ENCODE measurements around the gene TFEB. TPM values are rescaled to one million over a fixed set of nuclear protein-coding genes. Genes with fewer than 3 reads are reported as not detected.

Gene TFEB
- total and polyA plus RNA-seq, 2 donors (not counting 3 experiments of a cell fraction or from before 2014, with no cell fraction given), result 4.9 to 6.6 TPM

GRCh38 chr6:41654698-41655151 is 80.7 kb downstream of the TFEB start:
- Histone ChIP-seq H3K27ac (ENCODE audit: insufficient read depth, low read depth, low read length) (no peak overlapping the region), H3K36me3 (ENCODE audit: control insufficient read depth in 2 of 2, extremely low read depth in 1 of 2, insufficient read depth in 2 of 2, low read length in 2 of 2) (peaks cover 0 to 25% of the 10 kb centered on the region in 2 experiments), H3K4me1 (ENCODE audit: control insufficient read depth, extremely low read depth, insufficient read depth, low read length) (peaks cover 17% of the 10 kb centered on the region), H3K9me1 (replicated peaks; ENCODE audit: control insufficient read depth, extremely low read depth, insufficient read depth, low read length) (no peaks in the 10 kb centered on the region), H3K9me3 (replicated peaks; ENCODE audit: control insufficient read depth, insufficient read depth, low read length) (no peaks in the 10 kb centered on the region), H3K4me3 (replicated peaks in 1 of 3; ENCODE audit: insufficient read depth in 1 of 3, low read depth in 1 of 3, low read length in 3 of 3) (no peak overlapping the region), H3K27me3 (ENCODE audit: control insufficient read depth in 2 of 2, insufficient read depth in 2 of 2, low read length in 2 of 2) (no peaks in the 10 kb centered on the region), H3K79me2 (ENCODE audit: control insufficient read depth, insufficient read depth, low read length) (no peaks in the 10 kb centered on the region), H3K9ac (replicated peaks; ENCODE audit: extremely low read depth, insufficient read depth, low read length) (no peak overlapping the region), H4K20me1 (replicated peaks; ENCODE audit: control insufficient read depth, extremely low read depth, insufficient read depth, low read length) (no peaks in the 10 kb centered on the region), H2AFZ (ENCODE audit: low read depth, low read length) (no peak overlapping the region), H3K4me2 (ENCODE audit: insufficient read depth, low read length) (no peak overlapping the region)
- FAIRE-seq (no peak), DNase-seq (ENCODE audit: low read depth, low spot score) (no peak)
- dilution Hi-C loops (cut with MboI; ENCODE audit: extremely low pct_ligation_motif_present, low sequenced_read_pairs) (no loop called here), intact Hi-C loops (cut with micrococcal nuclease) (loop anchor here (2.0 kb wide), 1 partner anchor 16 kb away; the partner anchor contains the start of gene MDFI)
- ChIA-PET CTCF (interaction anchor here (0.6 to 3.0 kb wide), 6 partner anchors 8 to 221 kb away, joined by 3 to 14 read pairs (median 4); no protein-coding TSS in a partner anchor), POLR2A (no interaction called here)
- BruUV-seq (replicated peaks), result no TSS peak
- TF ChIP-seq POLR2A (IDR thresholded peaks at IDR 0.05; ENCODE audit: low read depth, low read length), result no peak
- TF ChIP-seq POLR2AphosphoS5 (IDR thresholded peaks at IDR 0.05; ENCODE audit: insufficient read depth, low read depth, low read length), result no peak
- TF ChIP-seq EZH2 (IDR thresholded peaks at IDR 0.05; ENCODE audit: borderline replicate concordance, low read depth, low read length, severe bottlenecking), result no peak
- TF ChIP-seq, protein P1, sequence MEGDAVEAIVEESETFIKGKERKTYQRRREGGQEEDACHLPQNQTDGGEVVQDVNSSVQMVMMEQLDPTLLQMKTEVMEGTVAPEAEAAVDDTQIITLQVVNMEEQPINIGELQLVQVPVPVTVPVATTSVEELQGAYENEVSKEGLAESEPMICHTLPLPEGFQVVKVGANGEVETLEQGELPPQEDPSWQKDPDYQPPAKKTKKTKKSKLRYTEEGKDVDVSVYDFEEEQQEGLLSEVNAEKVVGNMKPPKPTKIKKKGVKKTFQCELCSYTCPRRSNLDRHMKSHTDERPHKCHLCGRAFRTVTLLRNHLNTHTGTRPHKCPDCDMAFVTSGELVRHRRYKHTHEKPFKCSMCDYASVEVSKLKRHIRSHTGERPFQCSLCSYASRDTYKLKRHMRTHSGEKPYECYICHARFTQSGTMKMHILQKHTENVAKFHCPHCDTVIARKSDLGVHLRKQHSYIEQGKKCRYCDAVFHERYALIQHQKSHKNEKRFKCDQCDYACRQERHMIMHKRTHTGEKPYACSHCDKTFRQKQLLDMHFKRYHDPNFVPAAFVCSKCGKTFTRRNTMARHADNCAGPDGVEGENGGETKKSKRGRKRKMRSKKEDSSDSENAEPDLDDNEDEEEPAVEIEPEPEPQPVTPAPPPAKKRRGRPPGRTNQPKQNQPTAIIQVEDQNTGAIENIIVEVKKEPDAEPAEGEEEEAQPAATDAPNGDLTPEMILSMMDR (IDR thresholded peaks at IDR 0.05; ENCODE audit: extremely low read depth in 1 of 2, insufficient read depth in 1 of 2, low read depth in 1 of 2, low read length in 2 of 2), result no peak

DNA sequence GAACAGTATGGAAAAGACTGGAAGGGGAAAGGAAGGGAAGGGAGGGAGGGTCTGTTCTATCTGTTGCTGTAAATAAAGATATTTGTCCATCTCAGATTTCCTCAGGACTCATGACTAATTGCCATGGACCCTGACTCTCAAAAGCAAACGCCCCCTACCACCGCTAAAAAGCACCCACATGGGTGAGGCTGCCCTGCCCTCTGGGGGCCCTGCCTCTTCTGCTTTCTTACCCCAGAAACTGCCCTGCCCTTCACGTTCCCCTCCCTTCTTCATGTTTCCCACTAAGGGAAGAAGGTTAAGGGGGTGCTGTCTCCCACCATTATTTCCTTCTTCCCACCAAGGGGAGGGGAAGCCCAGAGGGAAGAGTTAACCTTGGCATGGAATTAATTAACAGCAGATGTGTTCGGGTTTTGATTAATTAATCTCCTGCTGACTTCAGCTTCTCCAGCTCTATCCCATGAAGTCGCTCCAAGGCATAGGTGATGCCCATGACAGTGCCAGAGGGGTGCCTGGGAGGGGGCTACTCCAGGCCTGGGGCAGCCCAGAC is 81.2 kb downstream of the TFEB start:
- H3K27ac ChIP-seq (ENCODE audit: insufficient read depth, low read depth, low read length), result no peak overlapping the region
- H3K4me2 ChIP-seq (ENCODE audit: insufficient read depth, low read length), result no peak overlapping the region
- intact Hi-C loops (cut with micrococcal nuclease) (loop anchor here (2.0 kb wide), 1 partner anchor 15 kb away; the partner anchor contains the start of gene MDFI), dilution Hi-C loops (cut with MboI; ENCODE audit: extremely low pct_ligation_motif_present, low sequenced_read_pairs) (no loop called here)
- TF ChIP-seq EZH2 (IDR thresholded peaks at IDR 0.05; ENCODE audit: borderline replicate concordance, low read depth, low read length, severe bottlenecking), result no peak
- no peak for TF ChIP-seq FOS (IDR thresholded peaks at IDR 0.05; ENCODE audit: borderline replicate concordance, insufficient read depth, low read length)
- TF ChIP-seq POLR2A (IDR thresholded peaks at IDR 0.05; ENCODE audit: low read depth, low read length), result no peak
- TF ChIP-seq, protein P1 (IDR thresholded peaks at IDR 0.05; ENCODE audit: extremely low read depth in 1 of 2, insufficient read depth in 1 of 2, low read depth in 1 of 2, low read length in 2 of 2), result no peak
- TF ChIP-seq MAX (IDR thresholded peaks at IDR 0.05; ENCODE audit: insufficient read depth, insufficient read length), result no peak
- no peak for TF ChIP-seq POLR2AphosphoS5 (IDR thresholded peaks at IDR 0.05; ENCODE audit: insufficient read depth, low read depth, low read length)
- TF ChIP-seq JUN (IDR thresholded peaks at IDR 0.05; ENCODE audit: borderline replicate concordance, insufficient read depth, insufficient read length, low read depth), result no peak
- TF ChIP-seq GATA2 (IDR thresholded peaks at IDR 0.05; ENCODE audit: insufficient read depth, insufficient read length, low read depth, low read length), result no peak
- TF ChIP-seq MYC (IDR thresholded peaks at IDR 0.05; ENCODE audit: low read depth, low read length), result no peak
- no peak overlapping the region for H3K9ac ChIP-seq (replicated peaks; ENCODE audit: extremely low read depth, insufficient read depth, low read length)
- no peak for DNase-seq (ENCODE audit: low read depth, low spot score)
- peaks cover 0 to 29% of the 10 kb centered on the region in 2 experiments for H3K36me3 ChIP-seq (ENCODE audit: control insufficient read depth in 2 of 2, extremely low read depth in 1 of 2, insufficient read depth in 2 of 2, low read length in 2 of 2)
- H3K9me1 ChIP-seq (replicated peaks; ENCODE audit: control insufficient read depth, extremely low read depth, insufficient read depth, low read length), result no peaks in the 10 kb centered on the region
- no peaks in the 10 kb centered on the region for H3K27me3 ChIP-seq (ENCODE audit: control insufficient read depth in 2 of 2, insufficient read depth in 2 of 2, low read length in 2 of 2)
- POLR2A ChIA-PET, result no interaction called here
- no peaks in the 10 kb centered on the region for H3K9me3 ChIP-seq (replicated peaks; ENCODE audit: control insufficient read depth, insufficient read depth, low read length)
- no peak overlapping the region for H2AFZ ChIP-seq (ENCODE audit: low read depth, low read length)
- no peaks in the 10 kb centered on the region for H4K20me1 ChIP-seq (replicated peaks; ENCODE audit: control insufficient read depth, extremely low read depth, insufficient read depth, low read length)
- no peak overlapping the region for H3K4me3 ChIP-seq (replicated peaks in 1 of 3; ENCODE audit: insufficient read depth in 1 of 3, low read depth in 1 of 3, low read length in 3 of 3)
- no peak for FAIRE-seq
- no TSS peak for BruUV-seq (replicated peaks)
- CTCF ChIA-PET, result interaction anchor here (3.0 kb wide), 1 partner anchor 27 kb away, joined by 14 read pairs; no protein-coding TSS in a partner anchor
- H3K4me1 ChIP-seq (ENCODE audit: control insufficient read depth, extremely low read depth, insufficient read depth, low read length), result peaks cover 17% of the 10 kb centered on the region
- H3K79me2 ChIP-seq (ENCODE audit: control insufficient read depth, insufficient read depth, low read length), result no peaks in the 10 kb centered on the region

All from endothelial cell of umbilical vein (primary cell).